Pancreas (tissue), 10 donors: ENCODE results near the gene SCIN. TPM values are rescaled to one million over a fixed set of nuclear protein-coding genes. Genes with fewer than 3 reads are reported as not detected.

Source experiments
- ATAC-seq, 4 donors: fragments of 200-7000 bp; cut with Tn5 transposase; one replicate each; pipeline versions ENCODE4 v1.8.0 to v1.9.1; 2020; ENCODE audit warnings: mild to moderate bottlenecking in 4 of 4, moderate library complexity in 4 of 4
- DNase-seq, 6 donors: peaks; one replicate each; pipeline ENCODE4 v3.0.0-alpha.2; 2020
- FAIRE-seq: peaks from 2 replicates; lab custom pipeline; 2012; peaks lifted over from hg19 to GRCh38; lab: Jason Lieb, UNC
- H3K27ac ChIP-seq, 4 donors: fragments of 200-600 bp; sonication (generic); 1 replicate in 3 of 4; 2 replicates in 1 of 4; pipeline versions ENCODE4 v1.5.0 to v1.8.0; 2020
- H3K27me3 ChIP-seq, 4 donors: fragments of 200-600 bp; one replicate each; pipeline ENCODE4 v1.8.0; 2021
- H3K36me3 ChIP-seq, 3 donors: fragments of 200-600 bp; sonication (generic) in 1 of 3; one replicate each; pipeline versions ENCODE4 v1.5.0 to v1.8.0; 2020 to 2021
- H3K4me1 ChIP-seq, 3 donors: fragments of 200-600 bp; one replicate each; pipeline ENCODE4 v1.8.0; 2021
- H3K4me3 ChIP-seq, 4 donors: fragments of 200-600 bp; sonication (generic) in 2 of 4; one replicate each; pipeline versions ENCODE4 v1.5.0 to v1.8.0; 2020 to 2021
- H3K9me3 ChIP-seq, 4 donors: fragments of 200-600 bp; one replicate each; pipeline ENCODE4 v1.8.0; 2021
- WGBS, 2 donors: extraction: QIAGEN DNeasy Blood & Tissue Kit; methylation state at CpG; one replicate each; pipeline ENCODE4 v1.1.7; 2013; 5-methylcytosine and 5-hydroxymethylcytosine counted together
- intact Hi-C, 3 donors: fragments of 100-400 bp; cut with DNase I; formaldehyde crosslinking; loops; one replicate each; pipeline versions ENCODE4 v1.11.1 to v1.14.2; 2022
- polyA plus RNA-seq, 2 donors: library from polyadenylated mRNA; stranded (reverse); fragments of 200-250 nt; gene quantifications; one replicate each; pipeline ENCODE4 v1.2.3, GENCODE V29; 2013
- total RNA-seq, 6 donors: library from RNA; stranded (reverse); fragmentation: NEBNext Ultra II Directional in 4 of 6; extraction: Animal tissue kit (Norgen Biotek cat#: 25700) in 4 of 6; gene quantifications; one replicate each; pipeline versions ENCODE4 v1.2.1 to v1.2.4, GENCODE V29; 2021 to 2023
- TF ChIP-seq, protein P1 (sequence below), 4 donors: fragments of 200-600 bp; sonication (generic) in 3 of 4; IDR thresholded peaks; one replicate each; pipeline versions ENCODE4 v1.5.0 to v1.8.0; 2021; ENCODE audit warnings: antibody characterized with exemption in 4 of 4
- donor health status: healthy with polysubstance abuse.
- donor health status: DM: no; HTN: no; CAD: no; lungs with moderate emphysema.
- donor health status: DM: no; HTN: no; CAD: no.
- donor health status: control.
- donor health status: control.
- donor health status: Bipolar disorder and iron deficiency.
- donor health status: DM: yes; HTN: yes; CAD: no.
- donor health status: DM: no; HTN: no; CAD: no.
- donor health status: DM: no; HTN: no; CAD: no.
- donor health status: DM: yes; HTN: yes; CAD: no.

SCIN gene
- total and polyA plus RNA-seq, 8 donors: 0.39 to 6.1 (median 1.1) TPM

DNA sequence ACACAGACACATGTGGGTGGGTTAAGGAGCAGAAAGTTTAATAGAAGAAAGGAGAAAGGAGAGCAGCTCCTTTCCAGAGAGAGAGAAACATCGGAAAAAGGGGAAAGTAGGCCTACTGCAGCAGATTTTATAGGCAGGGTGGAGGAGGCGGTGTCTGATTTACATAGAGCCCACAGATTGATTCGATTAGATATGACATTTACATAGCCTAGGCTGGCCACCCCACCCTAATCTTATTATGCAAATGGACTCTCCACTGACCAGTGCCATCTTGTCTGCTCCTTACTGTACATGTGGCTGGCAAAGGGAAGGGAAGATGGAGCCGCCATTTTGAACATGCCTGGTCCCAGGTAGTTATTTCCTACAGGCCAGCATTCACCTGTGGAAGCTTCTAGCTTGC lies 38.7 kb upstream of the SCIN start:
- Histone ChIP-seq H3K9me3 (no peaks in the 10 kb centered on the region), H3K4me3 (no peak overlapping the region), H3K36me3 (no peaks in the 10 kb centered on the region), H3K4me1 (no peaks in the 10 kb centered on the region), H3K27ac (no peak overlapping the region), H3K27me3 (no peaks in the 10 kb centered on the region)
- 79 to 90% methylated on average over 4 of the region's 4 CpGs for WGBS, 2 donors
- TF ChIP-seq, protein P1, sequence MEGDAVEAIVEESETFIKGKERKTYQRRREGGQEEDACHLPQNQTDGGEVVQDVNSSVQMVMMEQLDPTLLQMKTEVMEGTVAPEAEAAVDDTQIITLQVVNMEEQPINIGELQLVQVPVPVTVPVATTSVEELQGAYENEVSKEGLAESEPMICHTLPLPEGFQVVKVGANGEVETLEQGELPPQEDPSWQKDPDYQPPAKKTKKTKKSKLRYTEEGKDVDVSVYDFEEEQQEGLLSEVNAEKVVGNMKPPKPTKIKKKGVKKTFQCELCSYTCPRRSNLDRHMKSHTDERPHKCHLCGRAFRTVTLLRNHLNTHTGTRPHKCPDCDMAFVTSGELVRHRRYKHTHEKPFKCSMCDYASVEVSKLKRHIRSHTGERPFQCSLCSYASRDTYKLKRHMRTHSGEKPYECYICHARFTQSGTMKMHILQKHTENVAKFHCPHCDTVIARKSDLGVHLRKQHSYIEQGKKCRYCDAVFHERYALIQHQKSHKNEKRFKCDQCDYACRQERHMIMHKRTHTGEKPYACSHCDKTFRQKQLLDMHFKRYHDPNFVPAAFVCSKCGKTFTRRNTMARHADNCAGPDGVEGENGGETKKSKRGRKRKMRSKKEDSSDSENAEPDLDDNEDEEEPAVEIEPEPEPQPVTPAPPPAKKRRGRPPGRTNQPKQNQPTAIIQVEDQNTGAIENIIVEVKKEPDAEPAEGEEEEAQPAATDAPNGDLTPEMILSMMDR (IDR thresholded peaks at IDR 0.05): no peak
- intact Hi-C loops: no loop called here
- DNase-seq (no peak), FAIRE-seq (no peak), ATAC-seq (no peak)

DNA sequence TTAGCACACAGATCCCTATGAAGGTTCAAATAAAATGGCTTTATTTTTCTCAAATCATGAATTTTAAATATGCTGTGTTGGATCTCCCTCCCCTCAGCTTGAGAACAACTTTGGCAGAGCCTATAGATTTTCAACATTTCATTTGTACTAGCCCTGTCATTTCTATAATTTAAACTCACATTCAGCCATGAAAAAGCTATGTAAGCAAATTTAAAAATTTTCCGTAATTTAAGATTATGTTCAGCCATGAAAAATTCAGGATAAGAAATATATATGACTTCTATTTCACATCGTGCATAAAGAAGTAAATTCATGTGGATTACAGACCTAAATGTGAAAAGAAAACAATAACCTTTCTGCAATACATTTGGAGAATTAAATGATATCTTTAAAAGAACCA lies 36.5 kb upstream of the SCIN start:
- H3K9me3 ChIP-seq: no peaks in the 10 kb centered on the region
- ATAC-seq (no peak), FAIRE-seq (no peak), DNase-seq (no peak)
- TF ChIP-seq, protein P1 (IDR thresholded peaks at IDR 0.05): no peak
- no peaks in the 10 kb centered on the region for H3K27me3 ChIP-seq
- H3K4me1 ChIP-seq: no peaks in the 10 kb centered on the region
- no peaks in the 10 kb centered on the region for H3K36me3 ChIP-seq
- no peak overlapping the region for H3K27ac ChIP-seq
- 68 to 80% methylated on average over 2 of the region's 2 CpGs for whole genome bisulfite sequencing, 2 donors
- intact Hi-C loops: no loop called here
- H3K4me3 ChIP-seq: no peak overlapping the region

DNA sequence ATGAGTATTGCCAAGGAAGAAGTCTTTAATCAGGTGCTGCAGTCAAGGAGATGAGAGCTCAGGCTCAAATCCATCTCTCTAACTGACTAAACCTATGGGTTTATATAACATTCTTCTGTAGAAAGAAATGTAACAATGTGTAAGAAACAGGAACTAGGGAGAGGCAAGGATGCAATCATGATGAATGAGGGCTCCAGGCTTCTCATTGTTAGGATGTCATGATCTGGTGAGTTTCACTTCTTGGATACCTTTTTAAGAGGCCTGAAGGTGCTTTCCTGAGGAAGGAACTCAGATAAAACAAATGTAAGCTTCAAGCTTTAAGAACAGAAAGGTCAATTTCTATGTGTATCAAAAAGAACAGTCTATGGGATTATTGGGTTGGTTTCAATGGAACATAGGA lies 30.8 kb upstream of the SCIN start:
- TF ChIP-seq, protein P1 (IDR thresholded peaks at IDR 0.05): no peak

DNA sequence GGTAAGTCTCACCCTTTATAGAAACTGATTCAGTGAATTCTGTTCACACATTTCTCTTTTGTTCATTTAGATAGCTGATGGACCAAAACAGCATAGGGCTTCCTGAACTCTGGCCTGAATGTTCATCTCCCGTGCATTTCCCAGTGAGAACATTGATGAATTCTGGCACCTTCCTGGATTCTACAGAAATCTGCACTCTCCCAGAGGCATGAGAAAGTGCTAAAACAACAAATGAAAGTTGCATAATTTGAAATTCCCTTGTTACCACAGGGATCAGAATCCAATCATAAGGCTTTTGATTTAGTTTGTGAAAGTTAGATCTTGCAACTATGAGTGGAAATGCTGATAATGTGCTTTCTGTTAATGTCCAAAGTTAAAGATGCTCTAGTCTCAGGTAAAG lies 29.7 kb upstream of the SCIN start:
- Histone ChIP-seq H3K4me3 (no peak overlapping the region), H3K4me1 (no peaks in the 10 kb centered on the region), H3K36me3 (no peaks in the 10 kb centered on the region), H3K9me3 (no peaks in the 10 kb centered on the region), H3K27ac (no peak overlapping the region), H3K27me3 (no peaks in the 10 kb centered on the region)
- DNase-seq (no peak), FAIRE-seq (no peak), ATAC-seq (no peak)
- TF ChIP-seq, protein P1 (IDR thresholded peaks at IDR 0.05): no peak
- intact Hi-C loops: no loop called here
- 66 to 84% methylated on average over 1 of the region's 1 CpG for WGBS, 2 donors

More for the DNA sequence above, 30.8 kb upstream of the SCIN start:
- FAIRE-seq (no peak), DNase-seq (no peak), ATAC-seq (no peak)
- Histone ChIP-seq H3K9me3 (no peaks in the 10 kb centered on the region), H3K4me3 (no peak overlapping the region), H3K4me1 (no peaks in the 10 kb centered on the region), H3K36me3 (no peaks in the 10 kb centered on the region), H3K27ac (no peak overlapping the region), H3K27me3 (no peaks in the 10 kb centered on the region)
- intact Hi-C loops: no loop called here

DNA sequence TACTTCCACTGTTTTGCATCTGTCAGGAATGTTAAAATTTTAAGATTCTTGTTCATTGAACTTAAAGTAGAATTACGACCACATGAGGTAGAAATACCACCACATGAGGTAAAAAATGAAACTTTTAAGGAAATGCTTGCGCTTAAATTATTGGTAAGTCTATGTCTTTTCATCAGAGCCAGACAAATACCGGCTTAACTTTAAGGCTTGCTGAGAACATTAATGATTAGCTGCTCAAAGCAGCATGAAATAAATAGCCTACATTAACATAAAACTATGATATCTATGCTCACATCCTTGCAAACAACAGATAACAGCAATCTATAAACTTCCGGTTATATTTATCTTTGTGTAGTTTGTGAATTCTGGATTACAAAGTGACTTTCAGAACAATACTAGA lies 26.9 kb upstream of the SCIN start:
- no peak for FAIRE-seq

More for the DNA sequence above, 26.9 kb upstream of the SCIN start:
- ATAC-seq (no peak), DNase-seq (no peak)
- H3K27ac ChIP-seq: no peak overlapping the region
- intact Hi-C loops: no loop called here
- TF ChIP-seq, protein P1 (IDR thresholded peaks at IDR 0.05): no peak
- H3K4me3 ChIP-seq: no peak overlapping the region
- 28 to 39% methylated on average over 4 of the region's 4 CpGs for WGBS, 2 donors
- H3K27me3 ChIP-seq: peaks cover 0 to 5% (median 0%) of the 10 kb centered on the region in 4 donors
- no peaks in the 10 kb centered on the region for H3K4me1 ChIP-seq
- no peaks in the 10 kb centered on the region for H3K9me3 ChIP-seq
- no peaks in the 10 kb centered on the region for H3K36me3 ChIP-seq
